OCI-LY7 (cell line): Measurements from ENCODE around the gene OST4. TPM values are rescaled to one million over a fixed set of nuclear protein-coding genes. Genes with fewer than 3 reads are reported as not detected.

Source experiments
- BruUV-seq: library from RNA; stranded (reverse); fragments of 400-500 nt; replicated peaks from 2 replicates; lab custom pipeline; 2021; lab: Mats Ljungman, UMichigan
- CTCF ChIA-PET: fragments of 300-600 bp; sonication (Branson Sonifier 250); formaldehyde crosslinking; loops from one replicate; lab custom pipeline; 2022; ENCODE audit warnings: antibody characterized with exemption; ENCODE audit not compliant: unreplicated experiment; lab: Charles Lee
- POLR2A ChIA-PET: fragments of 300-600 bp; sonication (Branson Sonifier 250); formaldehyde crosslinking; loops from one replicate; lab custom pipeline; 2022; ENCODE audit warnings: antibody characterized with exemption; lab: Charles Lee
- DNase-seq: peaks from one replicate; pipeline ENCODE4 v3.0.0-alpha.2; 2015; ENCODE audit warnings: low spot score
- H2AFZ ChIP-seq: fragments of 200-600 bp; sonication (generic), shearing (Covaris generic); 2 replicates; pipeline ENCODE4 v1.6.1; 2014; ENCODE audit warnings: mild to moderate bottlenecking, antibody characterized with exemption, low read length, moderate library complexity
- H3K27ac ChIP-seq: fragments of 200-600 bp; sonication (generic); 2 replicates; pipeline ENCODE4 v1.5.1; 2014; ENCODE audit warnings: mixed run types, low read depth, mild to moderate bottlenecking, moderate library complexity, low read length, inconsistent platforms; ENCODE audit not compliant: poor library complexity, severe bottlenecking
- H3K36me3 ChIP-seq: fragments of 200-600 bp; sonication (generic); 2 replicates; pipeline ENCODE4 v1.6.1; 2014; ENCODE audit warnings: mild to moderate bottlenecking, antibody characterized with exemption, low read length, moderate library complexity, mixed read lengths; ENCODE audit not compliant: insufficient read depth
- H3K4me1 ChIP-seq: fragments of 200-600 bp; sonication (generic); 2 replicates; pipeline ENCODE4 v1.5.1; 2014; ENCODE audit warnings: mild to moderate bottlenecking, low read length; ENCODE audit not compliant: insufficient read depth, poor library complexity, severe bottlenecking
- H3K4me2 ChIP-seq: fragments of 200-600 bp; sonication (generic); 2 replicates; pipeline ENCODE4 v1.6.1; 2014; ENCODE audit warnings: mild to moderate bottlenecking, low read length
- H3K4me3 ChIP-seq: fragments of 200-600 bp; sonication (generic); 2 replicates; pipeline ENCODE4 v1.5.1; 2014; ENCODE audit warnings: mild to moderate bottlenecking, low read depth, low read length; ENCODE audit not compliant: poor library complexity, severe bottlenecking
- H3K79me2 ChIP-seq: fragments of 200-600 bp; sonication (generic); 2 replicates; pipeline ENCODE4 v1.6.1; 2016; ENCODE audit warnings: low read depth, mild to moderate bottlenecking, low read length, moderate library complexity, mixed read lengths; ENCODE audit not compliant: insufficient read depth
- H3K9me2 ChIP-seq: fragments of 200-600 bp; sonication (generic); 2 replicates; pipeline ENCODE4 v1.6.1; 2016; ENCODE audit warnings: mild to moderate bottlenecking, low read length, mixed read lengths; ENCODE audit not compliant: insufficient read depth
- H3K9me3 ChIP-seq: fragments of 200-600 bp; sonication (generic); 2 replicates; pipeline ENCODE4 v1.6.1; 2014; ENCODE audit warnings: mild to moderate bottlenecking, mixed run types, low read length, mixed read lengths
- H4K20me1 ChIP-seq: fragments of 200-600 bp; sonication (generic); 2 replicates; pipeline ENCODE4 v1.6.1; 2014; ENCODE audit warnings: mild to moderate bottlenecking, antibody characterized with exemption, low read length, moderate library complexity, mixed read lengths; ENCODE audit not compliant: insufficient read depth
- CTCF ChIP-seq: fragments of 200-600 bp; sonication (generic); conservative IDR thresholded peaks from 2 replicates; pipeline ENCODE4 v1.5.1; 2014; ENCODE audit warnings: mild to moderate bottlenecking, antibody characterized with exemption, low read length, moderate library complexity, mixed read lengths
- EZH2phosphoT487 ChIP-seq: fragments of 200-600 bp; sonication (generic); IDR thresholded peaks from 2 replicates; pipeline ENCODE4 v1.6.1; 2018; ENCODE audit warnings: low read depth, borderline replicate concordance, mild to moderate bottlenecking, mixed run types, antibody characterized with exemption, low read length, moderate library complexity, mixed read lengths
- intact Hi-C: fragments of 100-400 bp; cut with micrococcal nuclease; formaldehyde crosslinking; loops from one replicate; pipeline ENCODE4 v1.10.0; 2022; ENCODE audit not compliant: unreplicated experiment
- total RNA-seq, 2 experiments: library from RNA; depleted of rRNA in 1 of 2; stranded (reverse); fragments of >200 nt in 1 of 2; shearing (Covaris generic) in 1 of 2; gene quantifications; 2 replicates each; pipeline ENCODE4 v1.2.3, GENCODE V29; 2014 to 2022

The OST4 gene
- total RNA-seq, 2 experiments from 2014 or later, result 214 to 267 TPM

GRCh38 chr2:27102329-27102728 is 30.9 kb upstream of the OST4 start:
- H3K27ac ChIP-seq, result no peak overlapping the region
- POLR2A ChIA-PET, result interaction anchor here (0.6 kb wide), 1 partner anchor 298 kb away, joined by 4 read pairs; no protein-coding TSS in a partner anchor
- peaks cover 10% of the 10 kb centered on the region for H3K4me1 ChIP-seq
- H3K79me2 ChIP-seq, result no peaks in the 10 kb centered on the region
- TF ChIP-seq EZH2phosphoT487, result no peak
- TF ChIP-seq CTCF, result no peak
- H3K9me3 ChIP-seq, result no peaks in the 10 kb centered on the region
- H3K4me2 ChIP-seq, result no peak overlapping the region
- no peaks in the 10 kb centered on the region for H3K36me3 ChIP-seq
- H4K20me1 ChIP-seq, result no peaks in the 10 kb centered on the region
- H2AFZ ChIP-seq, result no peak overlapping the region
- CTCF ChIA-PET, result interaction anchor here (1.2 kb wide), 1 partner anchor 68 kb away, joined by 3 read pairs; no protein-coding TSS in a partner anchor
- no peaks in the 10 kb centered on the region for H3K9me2 ChIP-seq
- no peak overlapping the region for H3K4me3 ChIP-seq
- intact Hi-C loops, result no loop called here
- no peak for DNase-seq
- no TSS peak for BruUV-seq

GRCh38 chr2:27100036-27100435 is 28.6 kb upstream of the OST4 start:
- POLR2A ChIA-PET, result no interaction called here
- BruUV-seq, result no TSS peak

More at GRCh38 chr2:27100036-27100435, 28.6 kb upstream of the OST4 start:
- H3K9me3 ChIP-seq, result no peaks in the 10 kb centered on the region
- CTCF ChIA-PET, result interaction anchor here (1.1 to 1.2 kb wide), 3 partner anchors 33 to 179 kb away, joined by 3 to 6 read pairs (median 3); no protein-coding TSS in a partner anchor
- no peaks in the 10 kb centered on the region for H3K9me2 ChIP-seq
- H3K4me3 ChIP-seq, result no peak overlapping the region
- intact Hi-C loops, result no loop called here
- no peaks in the 10 kb centered on the region for H4K20me1 ChIP-seq
- H3K79me2 ChIP-seq, result no peaks in the 10 kb centered on the region
- TF ChIP-seq CTCF (peak; percentile 37; the same call in 1 of the 2 replicates), EZH2phosphoT487 (no peak)
- no peak overlapping the region for H3K4me2 ChIP-seq
- DNase-seq, result no peak
- H3K36me3 ChIP-seq, result no peaks in the 10 kb centered on the region
- H3K27ac ChIP-seq, result no peak overlapping the region
- no peak overlapping the region for H2AFZ ChIP-seq
- H3K4me1 ChIP-seq, result peaks cover 14% of the 10 kb centered on the region
